ENCODE measurements around the gene FBLN5. TPM values are rescaled to one million over a fixed set of nuclear protein-coding genes. Genes with fewer than 3 reads are reported as not detected.

The FBLN5 gene
- total and polyA plus RNA-seq, 2 donors (not counting 3 experiments of a cell fraction or from before 2014, with no cell fraction given), result 27.6 to 33.1 TPM

DNA sequence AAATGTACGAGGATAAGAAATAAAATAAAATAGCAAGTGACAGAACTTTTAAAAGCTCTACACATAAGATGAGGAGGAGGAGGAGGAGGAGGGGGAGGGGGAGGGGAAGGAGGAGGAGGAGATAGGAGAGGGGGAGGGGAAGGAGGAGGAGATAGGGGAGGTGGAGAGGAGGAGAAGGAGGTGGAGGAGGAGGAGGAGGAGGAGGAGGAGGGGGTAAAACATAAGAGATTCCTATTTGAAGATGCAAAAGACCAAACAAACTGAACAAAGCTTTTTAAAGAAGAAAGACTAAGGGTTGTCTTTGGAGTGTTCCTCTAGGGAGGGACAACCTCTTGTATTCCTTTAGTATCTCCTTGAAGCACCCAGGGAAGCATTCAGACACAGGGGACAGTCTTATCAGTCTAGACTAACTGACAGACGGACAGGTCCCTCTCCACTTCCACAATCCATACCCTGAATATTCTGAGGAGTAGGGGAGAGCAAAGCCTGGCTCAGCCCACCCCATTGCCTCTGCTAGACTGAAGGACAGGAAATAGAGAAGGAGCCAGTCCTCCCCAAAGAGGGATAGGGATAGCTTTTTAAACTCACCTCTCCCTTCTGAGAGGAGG lies 93.1 kb downstream of the FBLN5 start:
- Histone ChIP-seq H3K79me2 (ENCODE audit: control insufficient read depth, insufficient read depth, low read length) (no peaks in the 10 kb centered on the region), H3K9ac (replicated peaks; ENCODE audit: extremely low read depth, insufficient read depth, low read length) (no peak overlapping the region), H3K9me1 (replicated peaks; ENCODE audit: control insufficient read depth, extremely low read depth, insufficient read depth, low read length) (no peaks in the 10 kb centered on the region), H3K4me1 (ENCODE audit: control insufficient read depth, extremely low read depth, insufficient read depth, low read length) (no peaks in the 10 kb centered on the region), H3K4me2 (ENCODE audit: insufficient read depth, low read length) (no peak overlapping the region), H3K36me3 (ENCODE audit: control insufficient read depth in 2 of 2, extremely low read depth in 1 of 2, insufficient read depth in 2 of 2, low read length in 2 of 2) (no peaks in the 10 kb centered on the region), H4K20me1 (replicated peaks; ENCODE audit: control insufficient read depth, extremely low read depth, insufficient read depth, low read length) (no peaks in the 10 kb centered on the region), H3K4me3 (replicated peaks in 1 of 3; ENCODE audit: insufficient read depth in 1 of 3, low read depth in 1 of 3, low read length in 3 of 3) (no peak overlapping the region), H2AFZ (ENCODE audit: low read depth, low read length) (no peak overlapping the region), H3K27ac (ENCODE audit: insufficient read depth, low read depth, low read length) (no peak overlapping the region), H3K27me3 (ENCODE audit: control insufficient read depth in 2 of 2, insufficient read depth in 2 of 2, low read length in 2 of 2) (peaks cover 0 to 3% of the 10 kb centered on the region in 2 experiments), H3K9me3 (replicated peaks; ENCODE audit: control insufficient read depth, insufficient read depth, low read length) (no peaks in the 10 kb centered on the region)
- DNase-seq (ENCODE audit: low read depth, low spot score) (no peak), FAIRE-seq (no peak)
- no peak for TF ChIP-seq GATA2 (IDR thresholded peaks at IDR 0.05; ENCODE audit: insufficient read depth, insufficient read length, low read depth, low read length)
- no peak for TF ChIP-seq POLR2AphosphoS5 (IDR thresholded peaks at IDR 0.05; ENCODE audit: insufficient read depth, low read depth, low read length)
- no peak for TF ChIP-seq FOS (IDR thresholded peaks at IDR 0.05; ENCODE audit: borderline replicate concordance, insufficient read depth, low read length)
- no peak for TF ChIP-seq MYC (IDR thresholded peaks at IDR 0.05; ENCODE audit: low read depth, low read length)
- no peak for TF ChIP-seq JUN (IDR thresholded peaks at IDR 0.05; ENCODE audit: borderline replicate concordance, insufficient read depth, insufficient read length, low read depth)
- no peak for TF ChIP-seq EZH2 (IDR thresholded peaks at IDR 0.05; ENCODE audit: borderline replicate concordance, low read depth, low read length, severe bottlenecking)
- TF ChIP-seq, protein P1, sequence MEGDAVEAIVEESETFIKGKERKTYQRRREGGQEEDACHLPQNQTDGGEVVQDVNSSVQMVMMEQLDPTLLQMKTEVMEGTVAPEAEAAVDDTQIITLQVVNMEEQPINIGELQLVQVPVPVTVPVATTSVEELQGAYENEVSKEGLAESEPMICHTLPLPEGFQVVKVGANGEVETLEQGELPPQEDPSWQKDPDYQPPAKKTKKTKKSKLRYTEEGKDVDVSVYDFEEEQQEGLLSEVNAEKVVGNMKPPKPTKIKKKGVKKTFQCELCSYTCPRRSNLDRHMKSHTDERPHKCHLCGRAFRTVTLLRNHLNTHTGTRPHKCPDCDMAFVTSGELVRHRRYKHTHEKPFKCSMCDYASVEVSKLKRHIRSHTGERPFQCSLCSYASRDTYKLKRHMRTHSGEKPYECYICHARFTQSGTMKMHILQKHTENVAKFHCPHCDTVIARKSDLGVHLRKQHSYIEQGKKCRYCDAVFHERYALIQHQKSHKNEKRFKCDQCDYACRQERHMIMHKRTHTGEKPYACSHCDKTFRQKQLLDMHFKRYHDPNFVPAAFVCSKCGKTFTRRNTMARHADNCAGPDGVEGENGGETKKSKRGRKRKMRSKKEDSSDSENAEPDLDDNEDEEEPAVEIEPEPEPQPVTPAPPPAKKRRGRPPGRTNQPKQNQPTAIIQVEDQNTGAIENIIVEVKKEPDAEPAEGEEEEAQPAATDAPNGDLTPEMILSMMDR (IDR thresholded peaks at IDR 0.05; ENCODE audit: extremely low read depth in 1 of 2, insufficient read depth in 1 of 2, low read depth in 1 of 2, low read length in 2 of 2), result no peak
- TF ChIP-seq POLR2A (IDR thresholded peaks at IDR 0.05; ENCODE audit: low read depth, low read length), result no peak
- intact Hi-C loops (cut with micrococcal nuclease) (no loop called here), dilution Hi-C loops (cut with MboI; ENCODE audit: extremely low pct_ligation_motif_present, low sequenced_read_pairs) (no loop called here)
- BruUV-seq (replicated peaks), result no TSS peak
- POLR2A ChIA-PET, result no interaction called here
- CTCF ChIA-PET, result interaction anchor here (1.0 to 1.2 kb wide), 3 partner anchors 9 to 142 kb away, joined by 3 to 4 read pairs (median 3); no protein-coding TSS in a partner anchor

All from endothelial cell of umbilical vein (primary cell).